RPMI7951 (cell line): ENCODE measurements around the gene FAM114A2. TPM values are rescaled to one million over a fixed set of nuclear protein-coding genes. Genes with fewer than 3 reads are reported as not detected.
A peak's percentile ranks its signal among the peaks of the same experiment; 100 is the strongest.
"Not testable (repeated sequence)": the region's sequence is repeated elsewhere in the genome, so short reads cannot be mapped to it uniquely, and the experiment has no call there.

Experiments
- DNase-seq: peaks from one replicate; pipeline ENCODE4 v3.0.0-alpha.2; 2012; ENCODE audit warnings: low read depth
- total RNA-seq: library from RNA; depleted of rRNA; stranded (reverse); fragments of >200 nt; shearing (Covaris generic); gene quantifications from 2 replicates; pipeline ENCODE4 v1.2.3, GENCODE V29; 2014; rRNA removed

The FAM114A2 gene
- total RNA-seq, result 15.2 and 17.4 TPM in 2 replicates

- DNase-seq, result peak; percentile 80
Measured at GRCh38 chr5:154038707-154039457, at the start of gene FAM114A2, which contains the start of gene MFAP3. Gene FAM114A2, minus strand, starts transcription at chr5:154038910. Its CDS starts 3,957 bp downstream, at chr5:154034953. Gene MFAP3, plus strand, starts transcription at chr5:154038967. Its CDS starts 10,756 bp downstream, at chr5:154049723.

GRCh38 chr5:154087260-154087659 is 48.5 kb upstream of the FAM114A2 start:
- peak; percentile 7 for DNase-seq

- peak; percentile 5 for DNase-seq
Measured at GRCh38 chr5:154086641-154087040, 47.9 kb upstream of the FAM114A2 start.

GRCh38 chr5:154086146-154086545 is 47.4 kb upstream of the FAM114A2 start:
- DNase-seq, result no peak

- no peak for DNase-seq
Measured at GRCh38 chr5:154084062-154084639, 45.4 kb upstream of the FAM114A2 start.

GRCh38 chr5:154081246-154081645 is 42.5 kb upstream of the FAM114A2 start:
- DNase-seq, result no peak

GRCh38 chr5:154078272-154078671 is 39.6 kb upstream of the FAM114A2 start:
- DNase-seq, result peak; percentile 49

- peak; percentile 42 for DNase-seq
Measured at GRCh38 chr5:154077696-154078095, 39.0 kb upstream of the FAM114A2 start.

- DNase-seq, result no peak
Measured at GRCh38 chr5:154076240-154076922, 37.7 kb upstream of the FAM114A2 start.

GRCh38 chr5:154072414-154073171 is 33.9 kb upstream of the FAM114A2 start:
- DNase-seq, result peak; percentile 57

GRCh38 chr5:154071799-154072413 is 33.2 kb upstream of the FAM114A2 start:
- DNase-seq, result no peak

- not testable (repeated sequence) for DNase-seq
Measured at GRCh38 chr5:154069854-154070253, 31.1 kb upstream of the FAM114A2 start.

- no peak for DNase-seq
Measured at GRCh38 chr5:154065971-154066370, 27.3 kb upstream of the FAM114A2 start.

- no peak for DNase-seq
Measured at GRCh38 chr5:154063372-154063771, 24.7 kb upstream of the FAM114A2 start.

- no peak for DNase-seq
Measured at GRCh38 chr5:154060606-154061005, 21.9 kb upstream of the FAM114A2 start.

GRCh38 chr5:154059583-154059982 is 20.9 kb upstream of the FAM114A2 start:
- DNase-seq, result no peak

GRCh38 chr5:154059039-154059430 is 20.3 kb upstream of the FAM114A2 start:
- no peak for DNase-seq

GRCh38 chr5:154058055-154059038 is 19.6 kb upstream of the FAM114A2 start:
- no peak for DNase-seq

GRCh38 chr5:154055201-154055600 is 16.5 kb upstream of the FAM114A2 start:
- no peak for DNase-seq

- DNase-seq, result no peak
Measured at GRCh38 chr5:154053468-154053867, 14.8 kb upstream of the FAM114A2 start.
